ENCODE data around the gene FRMD1.

Gene FRMD1

DNA sequence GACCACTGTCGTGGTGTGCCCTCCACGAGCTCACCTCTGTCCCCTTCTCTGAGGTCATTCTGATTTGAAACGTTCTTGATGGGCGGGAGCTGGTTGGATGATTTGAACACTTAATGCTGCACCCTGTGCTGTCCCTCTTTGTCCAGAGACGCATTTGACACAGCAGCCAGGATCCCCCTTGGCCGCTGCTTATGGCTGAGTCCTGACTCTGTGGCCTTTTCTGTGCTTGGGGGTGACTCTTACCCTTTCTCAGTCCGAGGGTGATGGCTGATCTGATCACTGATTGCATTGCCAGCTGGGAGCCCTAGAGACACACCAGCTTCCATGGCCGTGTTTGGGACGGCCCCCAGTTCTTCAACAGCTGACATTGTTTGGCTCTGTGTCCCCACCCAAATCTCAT is 43.5 kb upstream of the FRMD1 start:
- TF ChIP-seq FOXP2 (optimal IDR thresholded peaks at IDR 0.05; ENCODE audit: control extremely low read depth, extremely low read length, insufficient read depth) (no peak), POLR2AphosphoS5 (IDR thresholded peaks at IDR 0.05; ENCODE audit: borderline replicate concordance, low read depth, low read length) (no peak), EZH2 (IDR thresholded peaks at IDR 0.05) (no peak)
- DNase-seq (ENCODE audit: low read depth, low spot score), result no peak

DNA sequence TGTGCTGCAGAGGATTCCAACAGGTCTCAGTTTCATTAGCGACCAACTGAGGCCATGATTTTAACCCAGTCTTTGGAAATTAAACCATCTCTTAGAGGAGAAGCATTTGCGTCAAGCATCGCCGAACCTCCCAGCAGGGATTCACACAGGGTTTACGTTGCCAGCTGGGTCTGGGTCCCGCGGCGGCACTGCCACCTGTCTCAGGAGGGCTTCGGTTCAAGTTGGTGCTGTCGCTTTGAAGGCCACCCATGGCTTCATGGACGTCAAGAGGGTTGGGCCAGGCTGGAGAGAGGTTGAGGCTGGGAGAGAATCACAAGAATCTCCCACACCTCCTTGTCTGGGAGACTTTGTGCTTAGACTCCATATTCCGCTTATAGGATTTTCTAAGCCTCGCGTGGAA is 43.0 kb upstream of the FRMD1 start:
- Histone ChIP-seq H3K9me3 (ENCODE audit: low read depth, low read length) (no peaks in the 10 kb centered on the region), H3K27ac (no peak overlapping the region), H3K36me3 (ENCODE audit: insufficient read depth, low read length) (no peaks in the 10 kb centered on the region), H3K9ac (ENCODE audit: insufficient read length) (no peak overlapping the region), H3K4me3 (no peak overlapping the region)
- TF ChIP-seq FOXP2 (optimal IDR thresholded peaks at IDR 0.05; ENCODE audit: control extremely low read depth, extremely low read length, insufficient read depth) (no peak), EZH2 (IDR thresholded peaks at IDR 0.05) (no peak), POLR2AphosphoS5 (IDR thresholded peaks at IDR 0.05; ENCODE audit: borderline replicate concordance, low read depth, low read length) (no peak)
- DNase-seq (ENCODE audit: low read depth, low spot score), result no peak

More for the DNA sequence above, 43.5 kb upstream of the FRMD1 start:
- Histone ChIP-seq H3K9me3 (ENCODE audit: low read depth, low read length) (no peaks in the 10 kb centered on the region), H3K9ac (ENCODE audit: insufficient read length) (no peak overlapping the region), H3K36me3 (ENCODE audit: insufficient read depth, low read length) (no peaks in the 10 kb centered on the region), H3K27ac (no peak overlapping the region), H3K4me3 (no peak overlapping the region)

DNA sequence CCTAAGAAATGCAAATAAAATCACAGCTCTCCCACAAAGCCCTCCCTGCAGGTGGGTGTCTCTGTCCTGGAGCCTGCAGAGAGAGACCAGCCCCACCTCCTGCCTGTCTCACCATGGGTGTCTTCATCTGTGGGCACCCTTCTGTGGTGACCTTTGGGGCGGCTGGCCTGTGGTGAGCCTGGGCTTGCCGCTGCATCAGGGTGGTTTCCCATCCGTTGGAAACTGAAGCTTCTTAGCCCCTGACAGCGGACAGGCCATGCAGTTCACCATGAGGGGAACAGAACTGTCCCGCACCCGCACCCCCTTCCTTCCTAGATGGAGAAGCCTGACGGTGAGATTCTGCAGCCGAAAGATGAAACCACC is 42.3 kb upstream of the FRMD1 start:
- Histone ChIP-seq H3K4me3 (no peak overlapping the region), H3K9me3 (ENCODE audit: low read depth, low read length) (no peaks in the 10 kb centered on the region), H3K9ac (ENCODE audit: insufficient read length) (no peak overlapping the region), H3K27ac (no peak overlapping the region), H3K36me3 (ENCODE audit: insufficient read depth, low read length) (no peaks in the 10 kb centered on the region)
- DNase-seq (ENCODE audit: low read depth, low spot score), result no peak
- no peak for TF ChIP-seq POLR2AphosphoS5 (IDR thresholded peaks at IDR 0.05; ENCODE audit: borderline replicate concordance, low read depth, low read length)
- TF ChIP-seq EZH2 (IDR thresholded peaks at IDR 0.05), result no peak
- no peak for TF ChIP-seq FOXP2 (optimal IDR thresholded peaks at IDR 0.05; ENCODE audit: control extremely low read depth, extremely low read length, insufficient read depth)

GRCh38 chr6:168120390-168121302 is 41.6 kb upstream of the FRMD1 start:
- no peak overlapping the region for H3K9ac ChIP-seq (ENCODE audit: insufficient read length)
- no peak overlapping the region for H3K4me3 ChIP-seq
- no peak overlapping the region for H3K27ac ChIP-seq
- TF ChIP-seq POLR2AphosphoS5 (IDR thresholded peaks at IDR 0.05; ENCODE audit: borderline replicate concordance, low read depth, low read length), result no peak
- TF ChIP-seq EZH2 (IDR thresholded peaks at IDR 0.05), result no peak
- no peak for TF ChIP-seq FOXP2 (optimal IDR thresholded peaks at IDR 0.05; ENCODE audit: control extremely low read depth, extremely low read length, insufficient read depth)
- DNase-seq (ENCODE audit: low read depth, low spot score), result no peak
- no peaks in the 10 kb centered on the region for H3K9me3 ChIP-seq (ENCODE audit: low read depth, low read length)
- H3K36me3 ChIP-seq (ENCODE audit: insufficient read depth, low read length), result no peaks in the 10 kb centered on the region

DNA sequence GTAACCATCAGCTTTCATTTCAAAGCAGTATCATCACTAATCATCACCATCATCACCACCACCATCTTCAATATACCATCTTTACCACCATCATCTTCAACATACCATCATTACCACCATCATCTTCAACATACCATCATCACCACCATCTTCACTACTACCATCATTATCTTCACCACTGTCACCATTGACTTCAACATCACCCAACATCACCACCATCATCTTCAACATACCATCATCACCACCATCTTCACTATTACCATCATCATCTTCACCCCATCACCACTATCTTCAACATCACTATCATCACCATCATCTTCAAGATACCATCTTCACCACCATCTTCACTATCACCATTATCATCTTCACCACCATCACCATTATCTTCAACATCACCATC is 40.5 kb upstream of the FRMD1 start:
- Histone ChIP-seq H3K27ac (no peak overlapping the region), H3K9ac (ENCODE audit: insufficient read length) (no peak overlapping the region), H3K36me3 (ENCODE audit: insufficient read depth, low read length) (no peaks in the 10 kb centered on the region), H3K9me3 (ENCODE audit: low read depth, low read length) (no peaks in the 10 kb centered on the region), H3K4me3 (no peak overlapping the region)
- no peak for DNase-seq (ENCODE audit: low read depth, low spot score)
- TF ChIP-seq POLR2AphosphoS5 (IDR thresholded peaks at IDR 0.05; ENCODE audit: borderline replicate concordance, low read depth, low read length) (no peak), FOXP2 (optimal IDR thresholded peaks at IDR 0.05; ENCODE audit: control extremely low read depth, extremely low read length, insufficient read depth) (no peak), EZH2 (IDR thresholded peaks at IDR 0.05) (no peak)

GRCh38 chr6:168118935-168119334 is 39.9 kb upstream of the FRMD1 start:
- no peak for DNase-seq (ENCODE audit: low read depth, low spot score)
- H3K9me3 ChIP-seq (ENCODE audit: low read depth, low read length), result no peaks in the 10 kb centered on the region

DNA sequence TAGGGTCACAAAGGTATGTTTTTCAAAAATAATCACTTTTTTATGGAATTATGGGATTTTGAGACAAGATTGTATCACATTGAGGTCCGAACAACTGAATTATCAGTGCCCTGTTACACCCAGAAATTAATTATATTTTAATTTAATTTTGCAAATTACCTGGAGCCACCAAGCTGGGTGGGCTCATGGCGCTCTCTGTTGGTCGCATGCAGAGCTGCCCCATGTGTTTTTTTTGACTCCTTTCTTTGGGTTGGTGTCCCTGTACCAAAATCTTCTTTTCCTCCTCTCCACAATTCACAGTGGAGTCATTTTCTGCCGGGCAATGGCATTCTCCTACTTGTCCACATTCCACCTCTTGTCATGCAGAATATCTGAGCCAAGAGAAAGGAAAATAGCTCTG is 38.9 kb upstream of the FRMD1 start:
- no peaks in the 10 kb centered on the region for H3K36me3 ChIP-seq (ENCODE audit: insufficient read depth, low read length)
- no peaks in the 10 kb centered on the region for H3K9me3 ChIP-seq (ENCODE audit: low read depth, low read length)
- TF ChIP-seq FOXP2 (optimal IDR thresholded peaks at IDR 0.05; ENCODE audit: control extremely low read depth, extremely low read length, insufficient read depth), result no peak
- no peak for TF ChIP-seq EZH2 (IDR thresholded peaks at IDR 0.05)
- no peak for TF ChIP-seq POLR2AphosphoS5 (IDR thresholded peaks at IDR 0.05; ENCODE audit: borderline replicate concordance, low read depth, low read length)
- H3K4me3 ChIP-seq, result no peak overlapping the region
- DNase-seq (ENCODE audit: low read depth, low spot score), result no peak
- no peak overlapping the region for H3K9ac ChIP-seq (ENCODE audit: insufficient read length)
- H3K27ac ChIP-seq, result no peak overlapping the region

More at GRCh38 chr6:168118935-168119334, 39.9 kb upstream of the FRMD1 start:
- H3K27ac ChIP-seq, result no peak overlapping the region
- no peak overlapping the region for H3K4me3 ChIP-seq
- H3K9ac ChIP-seq (ENCODE audit: insufficient read length), result no peak overlapping the region
- TF ChIP-seq FOXP2 (optimal IDR thresholded peaks at IDR 0.05; ENCODE audit: control extremely low read depth, extremely low read length, insufficient read depth) (no peak), EZH2 (IDR thresholded peaks at IDR 0.05) (no peak), POLR2AphosphoS5 (IDR thresholded peaks at IDR 0.05; ENCODE audit: borderline replicate concordance, low read depth, low read length) (no peak)
- H3K36me3 ChIP-seq (ENCODE audit: insufficient read depth, low read length), result no peaks in the 10 kb centered on the region

DNA sequence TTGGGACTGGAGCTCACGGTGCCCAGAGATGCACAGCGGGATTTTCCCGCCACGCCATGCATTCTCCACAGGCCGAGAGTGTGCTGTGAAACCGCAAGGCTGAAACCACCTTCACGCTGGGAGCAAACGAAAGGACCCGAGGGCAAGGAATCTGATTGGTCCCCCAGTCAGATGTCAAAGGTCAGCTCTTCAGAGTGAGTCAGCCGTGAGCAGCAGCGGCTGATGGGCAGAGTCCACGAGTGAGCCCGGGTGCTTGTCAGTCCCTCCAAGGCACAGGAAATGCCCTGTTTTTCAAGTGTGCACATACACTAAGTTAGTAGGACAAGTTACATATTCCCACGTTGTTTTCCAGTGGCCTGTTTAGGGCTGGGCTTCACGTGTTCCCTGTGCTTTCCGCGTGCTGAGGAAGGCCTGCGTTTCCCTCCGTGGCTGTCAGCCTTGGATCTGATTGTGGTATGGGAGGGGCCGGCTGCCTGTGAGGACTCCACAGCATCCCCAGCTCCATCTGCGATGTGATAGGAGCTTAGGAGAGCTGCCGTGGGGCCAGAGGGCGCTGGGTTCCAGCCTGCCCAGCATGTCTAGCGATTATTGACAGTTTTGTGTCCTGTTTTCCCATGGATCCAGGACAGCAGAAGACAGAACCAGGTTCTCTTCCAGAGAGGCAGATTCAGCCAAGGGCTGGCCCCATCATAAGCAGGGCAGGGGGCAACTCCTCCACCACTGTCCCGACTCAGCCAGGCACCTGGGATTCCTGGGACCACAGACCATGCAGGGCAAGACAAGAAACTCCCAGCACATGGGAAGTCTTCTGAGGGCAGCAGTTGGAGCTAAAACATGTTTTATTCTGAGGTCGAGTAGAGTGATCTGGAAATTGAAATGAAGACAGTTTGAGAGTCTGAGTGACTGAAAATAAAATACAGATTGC is 38.2 kb upstream of the FRMD1 start:
- no peak for TF ChIP-seq EZH2 (IDR thresholded peaks at IDR 0.05)
- TF ChIP-seq POLR2AphosphoS5 (IDR thresholded peaks at IDR 0.05; ENCODE audit: borderline replicate concordance, low read depth, low read length), result no peak
- TF ChIP-seq FOXP2 (optimal IDR thresholded peaks at IDR 0.05; ENCODE audit: control extremely low read depth, extremely low read length, insufficient read depth), result no peak
- Histone ChIP-seq H3K36me3 (ENCODE audit: insufficient read depth, low read length) (no peaks in the 10 kb centered on the region), H3K9me3 (ENCODE audit: low read depth, low read length) (no peaks in the 10 kb centered on the region), H3K9ac (ENCODE audit: insufficient read length) (no peak overlapping the region), H3K27ac (no peak overlapping the region), H3K4me3 (no peak overlapping the region)
- no peak for DNase-seq (ENCODE audit: low read depth, low spot score)
